ENCODE results near the gene SPEM3. TPM values are rescaled to one million over a fixed set of nuclear protein-coding genes. Genes with fewer than 3 reads are reported as not detected.
A peak's percentile ranks its signal among the peaks of the same experiment; 100 is the strongest.

SPEM3 gene
- total and polyA plus RNA-seq, 4 donors: not detected

GRCh38 chr17:7392696-7393612 lies 35.7 kb upstream of the SPEM3 start:
- Histone ChIP-seq H3K36me3 (ENCODE audit: control insufficient read depth in 4 of 4, insufficient read depth in 3 of 4, low read depth in 1 of 4, low read length in 3 of 4) (peaks cover 0 to 8% (median 4%) of the 10 kb centered on the region in 4 donors), H3K9me3 (ENCODE audit: control insufficient read depth in 4 of 4, low read length in 3 of 4) (no peaks in the 10 kb centered on the region), H3K4me3 (ENCODE audit: low read depth in 1 of 3, low read length in 3 of 3) (peak overlapping the region in 1 of 3 donors; percentile 69), H3K27me3 (ENCODE audit: control insufficient read depth in 4 of 4, insufficient read depth in 4 of 4, low read length in 3 of 4) (no peaks in the 10 kb centered on the region), H3K4me1 (ENCODE audit: control insufficient read depth in 4 of 4, insufficient read depth in 4 of 4, low read length in 3 of 4) (peaks cover 0 to 15% (median 8%) of the 10 kb centered on the region in 4 donors), H3K27ac (ENCODE audit: low read depth in 1 of 2, low read length in 2 of 2) (no peak overlapping the region), H3K9ac (ENCODE audit: low read depth in 1 of 2, low read length in 2 of 2) (no peak overlapping the region)
- DNase-seq (ENCODE audit: low spot score): no peak
- no peak for TF ChIP-seq ZBTB33 (IDR thresholded peaks at IDR 0.05)
- TF ChIP-seq YY1 (IDR thresholded peaks at IDR 0.05): no peak
- no peak for TF ChIP-seq NR2F2 (IDR thresholded peaks at IDR 0.05)
- 87% methylated on average over 42 of the region's 42 CpGs for WGBS

GRCh38 chr17:7393613-7394451 lies 34.8 kb upstream of the SPEM3 start:
- H3K27ac ChIP-seq (ENCODE audit: low read depth in 1 of 2, low read length in 2 of 2): peak overlapping the region; percentile 74 to 94
- no peak for TF ChIP-seq HNF4G (IDR thresholded peaks at IDR 0.05)
- TF ChIP-seq JUND (IDR thresholded peaks at IDR 0.05): no peak
- no peak for TF ChIP-seq HNF4A (conservative IDR thresholded peaks at IDR 0.05)
- no peak for TF ChIP-seq YY1 (IDR thresholded peaks at IDR 0.05)
- TF ChIP-seq REST (IDR thresholded peaks at IDR 0.05): no peak
- no peak for TF ChIP-seq GABPA (IDR thresholded peaks at IDR 0.05 in 1 of 2, conservative IDR thresholded peaks at IDR 0.05 in 1 of 2)
- no peak for TF ChIP-seq CTCF (IDR thresholded peaks at IDR 0.05; ENCODE audit: low read depth, low read length, missing input control)
- TF ChIP-seq TAF1 (conservative IDR thresholded peaks at IDR 0.05): no peak
- TF ChIP-seq RAD21 (IDR thresholded peaks at IDR 0.05): no peak
- no peak for TF ChIP-seq SP1 (IDR thresholded peaks at IDR 0.05)
- TF ChIP-seq NR2F2 (IDR thresholded peaks at IDR 0.05): no peak
- no peak for TF ChIP-seq EGR1 (IDR thresholded peaks at IDR 0.05; ENCODE audit: low read depth in 2 of 2)
- TF ChIP-seq FOXA1 (IDR thresholded peaks at IDR 0.05): no peak
- TF ChIP-seq MAX (IDR thresholded peaks at IDR 0.05): no peak
- no peak for TF ChIP-seq RXRA (IDR thresholded peaks at IDR 0.05)
- TF ChIP-seq ATF3 (IDR thresholded peaks at IDR 0.05): no peak
- no peak for TF ChIP-seq FOXA2 (IDR thresholded peaks at IDR 0.05)
- TF ChIP-seq ZBTB33 (IDR thresholded peaks at IDR 0.05): no peak
- H3K9me3 ChIP-seq (ENCODE audit: control insufficient read depth in 4 of 4, low read length in 3 of 4): no peaks in the 10 kb centered on the region
- peaks cover 0 to 15% (median 8%) of the 10 kb centered on the region in 4 donors for H3K4me1 ChIP-seq (ENCODE audit: control insufficient read depth in 4 of 4, insufficient read depth in 4 of 4, low read length in 3 of 4)
- H3K27me3 ChIP-seq (ENCODE audit: control insufficient read depth in 4 of 4, insufficient read depth in 4 of 4, low read length in 3 of 4): no peaks in the 10 kb centered on the region
- peak overlapping the region; percentile 69 to 85 (median 73) for H3K4me3 ChIP-seq (ENCODE audit: low read depth in 1 of 3, low read length in 3 of 3)
- 17% methylated on average over 48 of the region's 48 CpGs for WGBS
- no peak for DNase-seq (ENCODE audit: low spot score)
- H3K9ac ChIP-seq (ENCODE audit: low read depth in 1 of 2, low read length in 2 of 2): peak overlapping the region in 1 of 2 donors; percentile 79
- H3K36me3 ChIP-seq (ENCODE audit: control insufficient read depth in 4 of 4, insufficient read depth in 3 of 4, low read depth in 1 of 4, low read length in 3 of 4): peaks cover 0 to 8% (median 2%) of the 10 kb centered on the region in 4 donors
